Peyer's patch (tissue), 4 donors: Measurements from ENCODE around the gene EDIL3. TPM values are rescaled to one million over a fixed set of nuclear protein-coding genes. Genes with fewer than 3 reads are reported as not detected.

ENCODE experiments used
- DNase-seq, 3 donors: peaks; one replicate each; pipeline ENCODE4 v3.0.0-alpha.2; 2017 to 2019
- H3K27ac ChIP-seq, 4 donors: fragments of 200-600 bp; sonication (generic); one replicate each; pipeline ENCODE4 v1.5.1; 2016 to 2019
- H3K27me3 ChIP-seq, 2 donors: fragments of 200-600 bp; sonication (generic); one replicate each; pipeline ENCODE4 v1.5.1; 2019
- H3K36me3 ChIP-seq, 3 donors: fragments of 200-600 bp; sonication (generic); one replicate each; pipeline ENCODE4 v1.5.1; 2016 to 2019
- H3K4me1 ChIP-seq, 4 donors: fragments of 200-600 bp; sonication (generic); one replicate each; pipeline ENCODE4 v1.5.1; 2016 to 2019
- H3K4me3 ChIP-seq, 4 donors: fragments of 200-600 bp; sonication (generic); 1 replicate in 3 of 4; 2 replicates in 1 of 4; pipeline ENCODE4 v1.5.1; 2016 to 2019; ENCODE audit warnings: mild to moderate bottlenecking in 1 of 4
- H3K9me3 ChIP-seq, 4 donors: fragments of 200-600 bp; sonication (generic); one replicate each; pipeline ENCODE4 v1.5.1; 2016 to 2019; ENCODE audit warnings: mild to moderate bottlenecking in 1 of 4
- CTCF ChIP-seq, 6 experiments: fragments of 450-650 bp in 4 of 6; fragments of 200-600 bp in 2 of 6; sonication (generic) in 1 of 6; IDR thresholded peaks; one replicate each; pipeline ENCODE4 v1.5.1; 2017 to 2019; ENCODE audit warnings: antibody characterized with exemption in 6 of 6, mild to moderate bottlenecking in 3 of 6, moderate library complexity in 1 of 6
- POLR2A ChIP-seq, 2 donors: fragments of 450-650 bp; IDR thresholded peaks; one replicate each; pipeline ENCODE4 v1.5.1; 2017; ENCODE audit warnings: antibody characterized with exemption in 2 of 2, mild to moderate bottlenecking in 2 of 2, moderate library complexity in 2 of 2
- total RNA-seq, 4 donors: library from RNA; depleted of rRNA; stranded (reverse); fragments of >200 nt; gene quantifications; one replicate each; pipeline ENCODE4 v1.1.0, GENCODE V29; 2016

The EDIL3 gene
- total RNA-seq, 4 donors from 2014 or later: 6.0 to 18.2 (median 6.4) TPM

GRCh38 chr5:83972236-83972635 lies 412.4 kb downstream of the EDIL3 start:
- no peak overlapping the region for H3K27ac ChIP-seq
- no peaks in the 10 kb centered on the region for H3K27me3 ChIP-seq
- no peaks in the 10 kb centered on the region for H3K4me1 ChIP-seq
- TF ChIP-seq POLR2A (IDR thresholded peaks at IDR 0.05) (no peak), CTCF (IDR thresholded peaks at IDR 0.05) (no peak)
- no peaks in the 10 kb centered on the region for H3K36me3 ChIP-seq
- DNase-seq: no peak
- no peak overlapping the region for H3K4me3 ChIP-seq
- no peaks in the 10 kb centered on the region for H3K9me3 ChIP-seq

GRCh38 chr5:83967417-83967816 lies 417.3 kb downstream of the EDIL3 start:
- Histone ChIP-seq H3K36me3 (no peaks in the 10 kb centered on the region), H3K9me3 (no peaks in the 10 kb centered on the region), H3K27ac (no peak overlapping the region), H3K4me3 (no peak overlapping the region), H3K4me1 (no peaks in the 10 kb centered on the region), H3K27me3 (no peaks in the 10 kb centered on the region)
- DNase-seq: no peak
- TF ChIP-seq POLR2A (IDR thresholded peaks at IDR 0.05): no peak
- no peak for TF ChIP-seq CTCF (IDR thresholded peaks at IDR 0.05)

- H3K4me3 ChIP-seq: no peak overlapping the region
- H3K36me3 ChIP-seq: no peaks in the 10 kb centered on the region
- H3K9me3 ChIP-seq: no peaks in the 10 kb centered on the region
- no peak for DNase-seq
- no peak overlapping the region for H3K27ac ChIP-seq
- no peaks in the 10 kb centered on the region for H3K4me1 ChIP-seq
- no peaks in the 10 kb centered on the region for H3K27me3 ChIP-seq
- TF ChIP-seq POLR2A (IDR thresholded peaks at IDR 0.05) (no peak), CTCF (IDR thresholded peaks at IDR 0.05) (no peak)
Measured at GRCh38 chr5:83965441-83965840, 419.2 kb downstream of the EDIL3 start.

GRCh38 chr5:83964271-83964670 lies 420.4 kb downstream of the EDIL3 start:
- no peak for DNase-seq
- no peaks in the 10 kb centered on the region for H3K36me3 ChIP-seq
- no peak overlapping the region for H3K27ac ChIP-seq
- no peak overlapping the region for H3K4me3 ChIP-seq
- H3K27me3 ChIP-seq: no peaks in the 10 kb centered on the region
- TF ChIP-seq CTCF (IDR thresholded peaks at IDR 0.05) (no peak), POLR2A (IDR thresholded peaks at IDR 0.05) (no peak)
- no peaks in the 10 kb centered on the region for H3K4me1 ChIP-seq
- H3K9me3 ChIP-seq: no peaks in the 10 kb centered on the region

GRCh38 chr5:83957188-83957587 lies 427.5 kb downstream of the EDIL3 start:
- no peak overlapping the region for H3K27ac ChIP-seq
- TF ChIP-seq POLR2A (IDR thresholded peaks at IDR 0.05) (no peak), CTCF (IDR thresholded peaks at IDR 0.05) (no peak)
- H3K4me3 ChIP-seq: no peak overlapping the region
- H3K9me3 ChIP-seq: no peaks in the 10 kb centered on the region
- H3K27me3 ChIP-seq: no peaks in the 10 kb centered on the region
- no peak for DNase-seq
- H3K36me3 ChIP-seq: no peaks in the 10 kb centered on the region
- H3K4me1 ChIP-seq: no peaks in the 10 kb centered on the region

- DNase-seq: no peak
- Histone ChIP-seq H3K36me3 (no peaks in the 10 kb centered on the region), H3K4me1 (no peaks in the 10 kb centered on the region), H3K27ac (no peak overlapping the region), H3K9me3 (no peaks in the 10 kb centered on the region), H3K4me3 (no peak overlapping the region), H3K27me3 (no peaks in the 10 kb centered on the region)
- TF ChIP-seq POLR2A (IDR thresholded peaks at IDR 0.05): no peak
- no peak for TF ChIP-seq CTCF (IDR thresholded peaks at IDR 0.05)
Measured at GRCh38 chr5:83956386-83956785, 428.3 kb downstream of the EDIL3 start.
